NCI-H526 (cell line): ENCODE data around the gene ARPC4.

Source experiments
- DNase-seq, 2 experiments: peaks; one replicate each; lab custom pipeline; 2025; lab: John Stamatoyannopoulos, UW

The ARPC4 gene

GRCh38 chr3:9793161-9793781 lies 389 bp downstream of the ARPC4 start:
- DNase-seq, result peak in 1 of 2 experiments; percentile 24

GRCh38 chr3:9794400-9794799 lies 1.5 kb downstream of the ARPC4 start:
- no peak for DNase-seq

GRCh38 chr3:9795207-9795606 lies 2.3 kb downstream of the ARPC4 start:
- no peak for DNase-seq

GRCh38 chr3:9797196-9797945 lies 4.5 kb downstream of the ARPC4 start:
- no peak for DNase-seq

GRCh38 chr3:9800529-9800928 lies 7.6 kb downstream of the ARPC4 start:
- DNase-seq, result no peak

GRCh38 chr3:9803494-9803893 lies 10.6 kb downstream of the ARPC4 start:
- no peak for DNase-seq

- DNase-seq, result no peak
These were observed 12.1 kb downstream of the ARPC4 start for GRCh38 chr3:9804996-9805395.

- DNase-seq, result no peak
These were observed 13.3 kb downstream of the ARPC4 start for GRCh38 chr3:9806137-9806536.

- no peak for DNase-seq
These were observed 14.1 kb downstream of the ARPC4 start for GRCh38 chr3:9806688-9807589.

GRCh38 chr3:9807981-9808344 lies 15.1 kb downstream of the ARPC4 start:
- no peak for DNase-seq

- peak in 1 of 2 experiments; percentile 64 for DNase-seq
These were observed 15.6 kb downstream of the ARPC4 start for GRCh38 chr3:9808345-9809037.

GRCh38 chr3:9809239-9809614 lies 16.3 kb downstream of the ARPC4 start:
- DNase-seq, result no peak

GRCh38 chr3:9809615-9810432 lies 16.9 kb downstream of the ARPC4 start, which contains the start of gene TTLL3:
TTLL3 (plus strand) TSS chr3:9810262; CDS start chr3:9810662, 400 bp downstream.
- DNase-seq, result peak; percentile 29 to 73

- peak in 1 of 2 experiments; percentile 18 for DNase-seq
These were observed 17.5 kb downstream of the ARPC4 start for GRCh38 chr3:9810433-9810770.

- DNase-seq, result no peak
These were observed 18.0 kb downstream of the ARPC4 start for GRCh38 chr3:9810846-9811245.

- DNase-seq, result no peak
These were observed 20.1 kb downstream of the ARPC4 start for GRCh38 chr3:9812870-9813483.

- DNase-seq, result no peak
These were observed 23.1 kb downstream of the ARPC4 start for GRCh38 chr3:9815986-9816385.

- no peak for DNase-seq
These were observed 24.6 kb downstream of the ARPC4 start for GRCh38 chr3:9817436-9817835.

GRCh38 chr3:9818666-9819335 lies 25.9 kb downstream of the ARPC4 start:
- no peak for DNase-seq

- no peak for DNase-seq
These were observed 27.7 kb downstream of the ARPC4 start for GRCh38 chr3:9820543-9820942.
